Fibroblast of lung (primary cell): ENCODE measurements around the gene DBNDD1. TPM values are rescaled to one million over a fixed set of nuclear protein-coding genes. Genes with fewer than 3 reads are reported as not detected.

Source experiments
- DNase-seq, 2 donors: peaks; one replicate each; pipeline versions ENCODE4 v3.0.0 to v3.0.0-alpha.2; 2010; ENCODE audit warnings: low read depth in 2 of 2
- H2AFZ ChIP-seq: 2 replicates; pipeline ENCODE4 v1.5.1; 2012; ENCODE audit warnings: low read length, control low read depth, inconsistent platforms
- H3K27ac ChIP-seq: 2 replicates; pipeline ENCODE4 v1.5.1; 2011; ENCODE audit warnings: low read length, control low read depth; ENCODE audit not compliant: insufficient read depth
- H3K27me3 ChIP-seq: 2 replicates; pipeline ENCODE4 v1.5.1; 2011; ENCODE audit warnings: mild to moderate bottlenecking, low read length; ENCODE audit not compliant: control insufficient read depth, insufficient read depth
- H3K36me3 ChIP-seq: 2 replicates; pipeline ENCODE4 v1.5.1; 2011; ENCODE audit warnings: low read length; ENCODE audit not compliant: control insufficient read depth, insufficient read depth
- H3K4me1 ChIP-seq: 2 replicates; pipeline ENCODE4 v1.5.1; 2011; ENCODE audit warnings: low read length; ENCODE audit not compliant: control insufficient read depth, insufficient read depth; ENCODE audit errors: extremely low read depth
- H3K4me2 ChIP-seq: 2 replicates; pipeline ENCODE4 v1.5.1; 2011; ENCODE audit warnings: low read length, control low read depth; ENCODE audit not compliant: insufficient read depth; ENCODE audit errors: extremely low read depth
- H3K4me3 ChIP-seq, 4 experiments: fragments of 200-600 bp in 1 of 4; sonication (generic) in 1 of 4; replicated peaks in 1 of 4; 2 replicates each; pipeline ENCODE4 v1.5.1; 2011 to 2016; ENCODE audit warnings: low read length in 4 of 4, low read depth in 3 of 4, mild to moderate bottlenecking in 3 of 4, control low read depth in 2 of 4, inconsistent platforms in 1 of 4, mixed read lengths in 1 of 4; ENCODE audit not compliant: insufficient read depth in 1 of 4; ENCODE audit errors: control extremely low read depth in 1 of 4
- H3K79me2 ChIP-seq: 2 replicates; pipeline ENCODE4 v1.5.1; 2012; ENCODE audit warnings: mild to moderate bottlenecking, low read length, inconsistent platforms; ENCODE audit not compliant: control insufficient read depth, insufficient read depth
- H3K9ac ChIP-seq: 2 replicates; pipeline ENCODE4 v1.5.1; 2011; ENCODE audit warnings: mild to moderate bottlenecking, low read length, control low read depth; ENCODE audit not compliant: insufficient read depth
- H3K9me3 ChIP-seq: 2 replicates; pipeline ENCODE4 v1.5.1; 2012; ENCODE audit warnings: low read depth, low read length; ENCODE audit not compliant: control insufficient read depth, insufficient read depth
- H4K20me1 ChIP-seq: 2 replicates; pipeline ENCODE4 v1.5.1; 2011; ENCODE audit warnings: low read length; ENCODE audit not compliant: control insufficient read depth, insufficient read depth; ENCODE audit errors: extremely low read depth
- CTCF ChIP-seq, 2 donors: IDR thresholded peaks in 1 of 2; conservative IDR thresholded peaks in 1 of 2; 1 replicate in 1 of 2; 2 replicates in 1 of 2; pipeline ENCODE4 v1.5.1; 2011 to 2012; ENCODE audit warnings: low read length in 2 of 2, control low read depth in 1 of 2, inconsistent platforms in 1 of 2, low read depth in 1 of 2, mild to moderate bottlenecking in 1 of 2
- EZH2 ChIP-seq: IDR thresholded peaks from 2 replicates; pipeline ENCODE4 v1.5.1; 2012; ENCODE audit warnings: low read length, control low read depth, mild to moderate bottlenecking; ENCODE audit errors: missing control alignments
- polyA plus RNA-seq, 2 donors: library from polyadenylated mRNA; depleted of rRNA in 1 of 2; stranded (reverse) in 1 of 2; unstranded in 1 of 2; fragments of >200 nt; gene quantifications; 2 replicates each; pipeline ENCODE4 v1.2.1, GENCODE V29; 2011 to 2012; ENCODE audit warnings: missing spikeins in 1 of 2
- total RNA-seq: library from RNA; depleted of rRNA; stranded (reverse); fragments of >200 nt; gene quantifications from 2 replicates; pipeline ENCODE4 v1.2.1, GENCODE V29; 2014

The DBNDD1 gene
- total and polyA plus RNA-seq, 2 donors (not counting 1 experiment from before 2014, with no cell fraction given), result 2.1 to 3.6 TPM

DNA sequence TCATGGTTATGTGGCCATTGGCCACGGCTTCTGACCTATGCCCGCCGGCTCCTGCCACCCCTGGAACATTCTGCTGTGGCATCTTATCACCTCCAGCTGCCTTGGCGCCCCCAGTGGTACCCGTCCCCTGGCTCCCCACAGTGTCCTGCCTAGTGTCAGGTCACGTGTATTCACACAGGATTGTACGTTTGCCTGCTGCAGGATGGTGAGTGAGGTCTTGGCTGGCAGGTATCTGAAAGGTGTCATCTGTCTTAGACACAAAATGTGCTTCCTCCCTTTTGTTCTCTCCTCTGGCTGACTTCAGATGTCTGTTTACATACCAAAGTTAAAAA, 24.9 kb downstream of the DBNDD1 start:
- Histone ChIP-seq H2AFZ (no peak overlapping the region), H3K79me2 (no peaks in the 10 kb centered on the region), H3K4me1 (no peaks in the 10 kb centered on the region), H4K20me1 (no peaks in the 10 kb centered on the region), H3K9ac (no peak overlapping the region), H3K9me3 (peaks cover 13% of the 10 kb centered on the region), H3K27me3 (no peaks in the 10 kb centered on the region), H3K27ac (peak overlapping the region; percentile 85), H3K4me3 (no peak overlapping the region), H3K36me3 (peaks cover 19% of the 10 kb centered on the region), H3K4me2 (no peak overlapping the region)
- no peak for DNase-seq
- no peak for TF ChIP-seq CTCF (conservative IDR thresholded peaks at IDR 0.05 in 1 of 2, IDR thresholded peaks at IDR 0.05 in 1 of 2; ENCODE audit: low read depth in 1 of 2, low read length in 2 of 2)

DNA sequence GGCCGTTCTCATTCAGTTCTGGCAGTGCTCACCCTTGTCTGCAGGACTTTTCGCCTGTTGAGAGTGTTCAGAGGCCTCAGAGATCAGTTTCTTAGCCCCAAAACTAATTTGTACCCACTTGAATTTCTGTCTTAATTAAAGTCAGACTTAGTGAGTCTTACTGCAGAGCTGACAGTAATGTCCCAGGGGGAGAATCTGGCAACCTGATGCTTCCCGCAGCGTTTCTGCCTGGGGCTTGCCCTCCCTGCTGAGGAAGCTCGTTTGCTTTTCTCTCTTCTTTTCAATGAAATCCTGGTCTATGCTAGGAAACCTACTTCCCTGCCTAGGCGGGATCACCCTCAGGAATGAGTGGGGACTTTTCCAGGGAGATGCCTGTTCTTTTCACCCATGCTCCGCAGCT, 25.3 kb downstream of the DBNDD1 start:
- no peak for DNase-seq
- Histone ChIP-seq H4K20me1 (no peaks in the 10 kb centered on the region), H3K36me3 (peaks cover 17% of the 10 kb centered on the region), H3K9ac (no peak overlapping the region), H3K4me1 (no peaks in the 10 kb centered on the region), H3K27me3 (no peaks in the 10 kb centered on the region), H2AFZ (no peak overlapping the region), H3K4me3 (no peak overlapping the region), H3K4me2 (no peak overlapping the region), H3K27ac (peak overlapping the region; percentile 85), H3K9me3 (peaks cover 13% of the 10 kb centered on the region), H3K79me2 (no peaks in the 10 kb centered on the region)
- no peak for TF ChIP-seq EZH2
- no peak for TF ChIP-seq CTCF (conservative IDR thresholded peaks at IDR 0.05 in 1 of 2, IDR thresholded peaks at IDR 0.05 in 1 of 2; ENCODE audit: low read depth in 1 of 2, low read length in 2 of 2)

DNA sequence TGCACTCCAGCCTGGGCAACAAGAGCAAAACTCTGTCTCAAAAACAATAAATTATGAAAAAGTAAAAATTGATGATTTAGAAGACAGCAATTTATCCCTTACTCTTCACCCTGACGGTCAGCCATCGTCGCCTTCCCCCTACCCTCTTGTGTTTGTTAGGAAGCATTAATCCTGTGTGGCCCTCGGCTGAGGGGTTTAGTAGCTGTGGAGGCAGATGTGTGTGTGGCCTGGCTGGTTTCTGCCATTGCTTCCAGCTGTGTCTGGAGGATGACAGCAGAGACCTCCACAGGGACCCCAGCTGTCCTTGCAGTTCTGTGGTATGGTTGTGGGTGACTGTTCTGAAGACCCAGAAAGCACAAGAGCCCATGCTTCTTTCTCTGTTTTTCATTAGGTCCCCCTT, 25.9 kb downstream of the DBNDD1 start:
- Histone ChIP-seq H3K36me3 (peaks cover 21% of the 10 kb centered on the region), H2AFZ (no peak overlapping the region), H4K20me1 (no peaks in the 10 kb centered on the region), H3K4me2 (no peak overlapping the region), H3K9me3 (peaks cover 13% of the 10 kb centered on the region), H3K9ac (no peak overlapping the region), H3K27ac (no peak overlapping the region), H3K4me1 (no peaks in the 10 kb centered on the region), H3K27me3 (no peaks in the 10 kb centered on the region), H3K4me3 (no peak overlapping the region), H3K79me2 (no peaks in the 10 kb centered on the region)
- TF ChIP-seq EZH2 (no peak), CTCF (conservative IDR thresholded peaks at IDR 0.05 in 1 of 2, IDR thresholded peaks at IDR 0.05 in 1 of 2; ENCODE audit: low read depth in 1 of 2, low read length in 2 of 2) (no peak)
- no peak for DNase-seq
